Loucy (cell line): ENCODE measurements around the gene C10orf71.

Experiments used
- H2AFZ ChIP-seq: fragments of 200-600 bp; sonication (generic); 2 replicates; pipeline ENCODE4 v1.6.0; 2016; ENCODE audit warnings: antibody characterized with exemption, mild to moderate bottlenecking, low read length, moderate library complexity
- H3F3A ChIP-seq: fragments of 200-600 bp; 2 replicates; pipeline ENCODE4 v1.6.0; 2016; ENCODE audit warnings: antibody characterized with exemption, low read depth, mild to moderate bottlenecking
- H3K27me3 ChIP-seq: fragments of 200-600 bp; sonication (generic); 2 replicates; pipeline ENCODE4 v1.6.1; 2014; ENCODE audit warnings: low read length, mild to moderate bottlenecking; ENCODE audit not compliant: insufficient read depth, poor library complexity, severe bottlenecking
- H3K36me3 ChIP-seq: fragments of 200-600 bp; sonication (generic); 2 replicates; pipeline ENCODE4 v1.6.1; 2016; ENCODE audit warnings: low read length; ENCODE audit not compliant: insufficient read depth
- H3K4me1 ChIP-seq: fragments of 200-600 bp; sonication (generic); 2 replicates; pipeline ENCODE4 v1.5.1; 2014; ENCODE audit warnings: low read length, mild to moderate bottlenecking; ENCODE audit not compliant: insufficient read depth, poor library complexity, severe bottlenecking
- H3K4me2 ChIP-seq: fragments of 200-600 bp; sonication (generic); 2 replicates; pipeline ENCODE4 v1.6.0; 2014; ENCODE audit warnings: antibody characterized with exemption, low read length, low read depth, mild to moderate bottlenecking; ENCODE audit not compliant: poor library complexity, severe bottlenecking
- H3K4me3 ChIP-seq: fragments of 200-600 bp; sonication (generic); 2 replicates; pipeline ENCODE4 v1.5.1; 2014; ENCODE audit warnings: low read length, mild to moderate bottlenecking, mixed read lengths; ENCODE audit not compliant: poor library complexity, severe bottlenecking
- H3K79me2 ChIP-seq: fragments of 200-600 bp; sonication (generic); 2 replicates; pipeline ENCODE4 v1.6.1; 2014; ENCODE audit warnings: low read length; ENCODE audit not compliant: insufficient read depth
- H3K9ac ChIP-seq: fragments of 200-600 bp; sonication (generic); 2 replicates; pipeline ENCODE4 v1.6.0; 2014; ENCODE audit warnings: mild to moderate bottlenecking, low read depth, low read length, moderate library complexity; ENCODE audit not compliant: poor library complexity, severe bottlenecking
- H3K9me2 ChIP-seq: fragments of 200-600 bp; sonication (generic); replicated peaks from 2 replicates; pipeline ENCODE4 v1.6.1; 2016; ENCODE audit warnings: low read depth, low read length, mixed read lengths
- H3K9me3 ChIP-seq: fragments of 200-600 bp; sonication (generic); 2 replicates; pipeline ENCODE4 v1.6.1; 2014; ENCODE audit warnings: mild to moderate bottlenecking, antibody characterized with exemption, low read length, low read depth; ENCODE audit not compliant: insufficient read depth
- H4K20me1 ChIP-seq: fragments of 200-600 bp; sonication (generic); 2 replicates; pipeline ENCODE4 v1.6.0; 2014; ENCODE audit warnings: antibody characterized with exemption, low read length, mild to moderate bottlenecking; ENCODE audit not compliant: insufficient read depth, poor library complexity, severe bottlenecking
- CTCF ChIP-seq: fragments of 200-600 bp; sonication (generic); conservative IDR thresholded peaks from 2 replicates; pipeline ENCODE4 v1.5.1; 2014; ENCODE audit warnings: mild to moderate bottlenecking, antibody characterized with exemption, low read length
- EZH2phosphoT487 ChIP-seq: fragments of 200-600 bp; IDR thresholded peaks from 2 replicates; pipeline ENCODE4 v1.6.1; 2018; ENCODE audit warnings: antibody characterized with exemption, mild to moderate bottlenecking, moderate library complexity, borderline replicate concordance

The C10orf71 gene

DNA sequence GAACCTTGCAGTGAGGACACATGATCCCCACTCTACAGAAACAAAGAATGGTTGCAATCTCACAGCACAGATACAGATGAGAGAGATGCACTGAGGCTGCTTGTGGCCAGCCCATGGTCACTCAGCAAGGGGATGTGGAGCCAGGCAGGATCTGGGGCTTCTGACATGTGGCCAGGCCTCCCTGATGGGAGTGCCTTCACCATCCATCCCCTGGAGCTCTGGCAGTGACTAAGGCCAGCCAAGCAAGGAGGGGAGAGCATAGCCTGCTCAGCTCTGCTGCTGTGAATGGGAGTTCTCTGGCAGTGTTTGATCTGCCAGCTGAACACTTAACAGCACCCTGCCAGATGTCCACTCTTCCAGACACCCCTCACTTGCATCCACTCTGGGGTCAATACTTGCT lies 19.8 kb downstream of the C10orf71 start:
- H3F3A ChIP-seq, result no peaks in the 10 kb centered on the region; the same call in 1 of the 2 replicates
- peaks cover 38% of the 10 kb centered on the region for H3K4me1 ChIP-seq
- H3K9ac ChIP-seq, result peak overlapping the region; percentile 38
- no peaks in the 10 kb centered on the region for H3K9me3 ChIP-seq
- H3K9me2 ChIP-seq, result no peaks in the 10 kb centered on the region
- H3K36me3 ChIP-seq, result no peaks in the 10 kb centered on the region
- H3K4me2 ChIP-seq, result peak overlapping the region; percentile 15
- H3K79me2 ChIP-seq, result no peaks in the 10 kb centered on the region
- H2AFZ ChIP-seq, result peak overlapping the region; percentile 22
- TF ChIP-seq EZH2phosphoT487 (no peak), CTCF (no peak)
- no peaks in the 10 kb centered on the region for H3K27me3 ChIP-seq
- no peak overlapping the region for H3K4me3 ChIP-seq
- no peaks in the 10 kb centered on the region for H4K20me1 ChIP-seq

DNA sequence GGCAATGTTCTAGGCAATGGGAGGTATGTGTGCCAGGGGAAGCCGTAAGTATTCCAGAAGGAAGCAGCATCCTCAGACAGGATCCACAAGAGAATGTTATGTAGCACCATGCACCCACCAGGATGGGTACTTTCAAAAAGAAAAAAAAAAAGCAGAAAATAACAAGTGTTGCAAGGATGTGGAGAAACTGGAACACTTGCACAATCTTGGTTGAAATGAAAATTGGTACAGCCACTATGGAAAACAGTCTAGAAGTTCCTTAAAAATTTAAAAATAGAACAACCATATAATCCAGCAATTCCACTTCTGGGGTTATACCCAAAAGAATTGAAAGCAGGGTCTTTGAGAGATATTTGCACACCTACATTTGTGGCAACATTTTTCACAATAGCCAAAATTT lies 20.2 kb downstream of the C10orf71 start:
- Histone ChIP-seq H3K79me2 (no peaks in the 10 kb centered on the region), H3K27me3 (no peaks in the 10 kb centered on the region), H3K36me3 (no peaks in the 10 kb centered on the region), H3K4me2 (peak overlapping the region; percentile 39), H4K20me1 (no peaks in the 10 kb centered on the region), H3K9me2 (no peaks in the 10 kb centered on the region), H2AFZ (no peak overlapping the region), H3K9me3 (no peaks in the 10 kb centered on the region), H3F3A (no peaks in the 10 kb centered on the region; the same call in 1 of the 2 replicates), H3K4me1 (peaks cover 38% of the 10 kb centered on the region), H3K9ac (no peak overlapping the region), H3K4me3 (no peak overlapping the region)
- no peak for TF ChIP-seq EZH2phosphoT487
- no peak for TF ChIP-seq CTCF

DNA sequence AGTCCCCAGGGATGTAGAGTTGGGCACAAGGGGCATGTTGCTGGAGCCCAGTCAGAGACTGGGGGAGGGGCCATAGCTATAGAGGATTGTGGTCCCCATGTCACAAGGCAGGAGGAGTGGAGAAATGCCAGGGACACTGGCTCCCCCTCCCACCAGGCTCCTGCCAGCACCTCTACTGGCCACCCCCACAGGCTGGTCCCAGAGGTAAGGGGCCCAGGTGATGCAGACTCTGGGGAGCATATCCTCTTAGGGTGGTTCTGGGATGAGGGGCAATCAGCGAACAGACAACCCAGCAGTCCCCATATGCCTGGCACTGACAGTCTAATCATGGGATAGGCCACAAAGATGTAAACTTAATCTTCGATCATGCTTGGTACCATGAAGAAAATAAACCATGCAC lies 21.2 kb downstream of the C10orf71 start:
- no peak overlapping the region for H3K4me3 ChIP-seq
- no peaks in the 10 kb centered on the region for H3K36me3 ChIP-seq
- H3K9ac ChIP-seq, result no peak overlapping the region
- no peaks in the 10 kb centered on the region for H3K9me2 ChIP-seq
- peak overlapping the region; percentile 39 for H3K4me2 ChIP-seq
- no peaks in the 10 kb centered on the region; the same call in 1 of the 2 replicates for H3F3A ChIP-seq
- no peaks in the 10 kb centered on the region for H3K27me3 ChIP-seq
- H3K4me1 ChIP-seq, result peaks cover 38% of the 10 kb centered on the region
- no peaks in the 10 kb centered on the region for H4K20me1 ChIP-seq
- no peaks in the 10 kb centered on the region for H3K79me2 ChIP-seq
- H2AFZ ChIP-seq, result no peak overlapping the region
- H3K9me3 ChIP-seq, result no peaks in the 10 kb centered on the region
- TF ChIP-seq CTCF (no peak), EZH2phosphoT487 (no peak)
